Naive B cell (primary cell): ENCODE measurements around the gene KLRC4. TPM values are rescaled to one million over a fixed set of nuclear protein-coding genes. Genes with fewer than 3 reads are reported as not detected.

ENCODE experiments used
- ATAC-seq, 2 donors: fragments of 150-1000 bp; cut with Tn5 transposase; 2 replicates each; pipeline ENCODE4 v1.10.0; 2021; ENCODE audit warnings: low read depth in 2 of 2, mild to moderate bottlenecking in 2 of 2, moderate library complexity in 2 of 2
- DNase-seq: peaks from one replicate; pipeline ENCODE4 v3.0.0; 2022
- H3K27ac Mint-ChIP-seq, 6 donors: one replicate each; pipeline ENCODE4 v1.8.0; 2020 to 2022; ENCODE audit warnings: mild to moderate bottlenecking in 6 of 6, mixed read lengths in 6 of 6, moderate library complexity in 5 of 6, inconsistent platforms in 2 of 6
- H3K27me3 Mint-ChIP-seq, 3 donors: one replicate each; pipeline ENCODE4 v1.8.0; 2021 to 2022; ENCODE audit warnings: mixed read lengths in 3 of 3, mild to moderate bottlenecking in 1 of 3
- H3K36me3 Mint-ChIP-seq, 2 donors: one replicate each; pipeline ENCODE4 v1.8.0; 2020 to 2022; ENCODE audit warnings: mixed read lengths in 2 of 2, inconsistent platforms in 1 of 2, mild to moderate bottlenecking in 1 of 2
- H3K4me1 Mint-ChIP-seq, 3 donors: one replicate each; pipeline ENCODE4 v1.8.0; 2020 to 2022; ENCODE audit warnings: mixed read lengths in 3 of 3, inconsistent platforms in 1 of 3, mild to moderate bottlenecking in 1 of 3, moderate library complexity in 1 of 3
- H3K4me3 Mint-ChIP-seq, 8 donors: one replicate each; pipeline ENCODE4 v1.8.0; 2020 to 2022; ENCODE audit warnings: mild to moderate bottlenecking in 8 of 8, mixed read lengths in 8 of 8, moderate library complexity in 8 of 8, inconsistent platforms in 2 of 8
- H3K9me3 Mint-ChIP-seq, 7 donors: one replicate each; pipeline ENCODE4 v1.8.0; 2020 to 2022; ENCODE audit warnings: mixed read lengths in 7 of 7, mild to moderate bottlenecking in 5 of 7, inconsistent platforms in 2 of 7, moderate library complexity in 1 of 7
- polyA plus RNA-seq, 6 donors: library from polyadenylated mRNA; unstranded; fragments of 300-500 nt; fragmentation: Illumina TruSeq; gene quantifications; one replicate each; pipeline ENCODE4 v1.2.3, GENCODE V29; 2021; ENCODE audit warnings: low read depth in 6 of 6

KLRC4 gene
- polyA plus RNA-seq, 6 donors from 2014 or later, result not detected

- H3K9me3 Mint-ChIP-seq, result peaks cover 0 to 4% (median 0%) of the 10 kb centered on the region in 7 donors
- H3K36me3 Mint-ChIP-seq, result peaks cover 4% of the 10 kb centered on the region in 2 donors
- no peak for ATAC-seq
- peaks cover 4 to 12% (median 11%) of the 10 kb centered on the region in 3 donors for H3K4me1 Mint-ChIP-seq
- no peaks in the 10 kb centered on the region for H3K27me3 Mint-ChIP-seq
- H3K27ac Mint-ChIP-seq, result peak overlapping the region in 3 of 6 donors; percentile 24 to 86 (median 46)
- peak overlapping the region in 3 of 8 donors; percentile 30 to 65 (median 32) for H3K4me3 Mint-ChIP-seq
- DNase-seq, result no peak
These were observed 46.5 kb downstream of the KLRC4 start for GRCh38 chr12:10362828-10363657.

GRCh38 chr12:10362325-10362724, 47.2 kb downstream of the KLRC4 start:
- DNase-seq (no peak), ATAC-seq (no peak)
- peak overlapping the region in 4 of 6 donors; percentile 21 to 86 (median 38) for H3K27ac Mint-ChIP-seq
- H3K27me3 Mint-ChIP-seq, result no peaks in the 10 kb centered on the region
- H3K4me3 Mint-ChIP-seq, result peak overlapping the region in 3 of 8 donors; percentile 30 to 65 (median 32)
- H3K9me3 Mint-ChIP-seq, result peaks cover 0 to 4% (median 0%) of the 10 kb centered on the region in 7 donors
- peaks cover 4 to 11% (median 11%) of the 10 kb centered on the region in 3 donors for H3K4me1 Mint-ChIP-seq
- peaks cover 0 to 4% of the 10 kb centered on the region in 2 donors for H3K36me3 Mint-ChIP-seq

GRCh38 chr12:10361622-10362021, 47.9 kb downstream of the KLRC4 start:
- Mint-ChIP-seq H3K27ac (peak overlapping the region in 1 of 6 donors; percentile 28), H3K4me3 (no peak overlapping the region), H3K4me1 (peaks cover 4 to 11% (median 6%) of the 10 kb centered on the region in 3 donors), H3K9me3 (peaks cover 0 to 4% (median 0%) of the 10 kb centered on the region in 7 donors), H3K36me3 (peaks cover 0 to 4% of the 10 kb centered on the region in 2 donors), H3K27me3 (no peaks in the 10 kb centered on the region)
- no peak for DNase-seq
- ATAC-seq, result no peak

- H3K4me3 Mint-ChIP-seq, result no peak overlapping the region
- peaks cover 4 to 11% (median 6%) of the 10 kb centered on the region in 3 donors for H3K4me1 Mint-ChIP-seq
- peaks cover 0 to 4% (median 0%) of the 10 kb centered on the region in 7 donors for H3K9me3 Mint-ChIP-seq
- no peak for ATAC-seq
- H3K27ac Mint-ChIP-seq, result no peak overlapping the region
- no peak for DNase-seq
- peaks cover 0 to 4% of the 10 kb centered on the region in 2 donors for H3K36me3 Mint-ChIP-seq
- no peaks in the 10 kb centered on the region for H3K27me3 Mint-ChIP-seq
These were observed 48.5 kb downstream of the KLRC4 start for GRCh38 chr12:10361084-10361483.

- H3K27ac Mint-ChIP-seq, result peak overlapping the region in 1 of 6 donors; percentile 22
- DNase-seq (no peak), ATAC-seq (no peak)
- H3K4me3 Mint-ChIP-seq, result no peak overlapping the region
- H3K36me3 Mint-ChIP-seq, result peaks cover 0 to 4% of the 10 kb centered on the region in 2 donors
- peaks cover 0 to 4% (median 0%) of the 10 kb centered on the region in 7 donors for H3K9me3 Mint-ChIP-seq
- H3K27me3 Mint-ChIP-seq, result no peaks in the 10 kb centered on the region
- H3K4me1 Mint-ChIP-seq, result peaks cover 4 to 11% (median 6%) of the 10 kb centered on the region in 3 donors
These were observed 50.6 kb downstream of the KLRC4 start for GRCh38 chr12:10358969-10359368.

- Mint-ChIP-seq H3K27me3 (peaks cover 0 to 3% (median under 1%) of the 10 kb centered on the region in 3 donors), H3K4me1 (peaks cover 4 to 11% (median 6%) of the 10 kb centered on the region in 3 donors), H3K4me3 (no peak overlapping the region), H3K27ac (no peak overlapping the region), H3K36me3 (peaks cover 0 to 4% of the 10 kb centered on the region in 2 donors), H3K9me3 (peaks cover 0 to 4% (median 0%) of the 10 kb centered on the region in 7 donors)
- DNase-seq (no peak), ATAC-seq (no peak)
These were observed 51.4 kb downstream of the KLRC4 start for GRCh38 chr12:10358131-10358530.

Other genes starting within 250 kb of the KLRC4 start
- gene OLR1, start 237.6 kb downstream of the KLRC4 start, polyA plus RNA-seq, result not detected
- not detected for gene TMEM52B, start 230.7 kb downstream of the KLRC4 start, polyA plus RNA-seq
- gene GABARAPL1, start 196.9 kb downstream of the KLRC4 start, polyA plus RNA-seq, result 1 to 10 TPM in 5 of 6 donors, not detected in 1; 1.3 to 2.8 (median 2.1) TPM
- gene KLRD1, start 101.9 kb downstream of the KLRC4 start, polyA plus RNA-seq, result 1 to 10 TPM in 3 of 6 donors, under 1 TPM in 3; 0.60 to 2.4 (median 1.1) TPM
- gene KLRK1, start 19.7 kb downstream of the KLRC4 start, polyA plus RNA-seq, result 10 to 100 TPM in 4 of 6 donors, 1 to 10 TPM in 2; 3.3 to 56.7 (median 35.3) TPM
- not detected for gene KLRC3, start 10.8 kb upstream of the KLRC4 start, polyA plus RNA-seq
- gene KLRC2, start 26.3 kb upstream of the KLRC4 start, polyA plus RNA-seq, result not detected
- under 1 TPM in 3 of 6 donors, not detected in 3; 0.23 to 0.26 (median 0.25) TPM for gene KLRC1, start 43.6 kb upstream of the KLRC4 start, polyA plus RNA-seq
- under 1 TPM; 0.26 to 0.79 (median 0.66) TPM for gene EIF2S3B, start 96.1 kb upstream of the KLRC4 start, polyA plus RNA-seq
- gene MAGOHB, start 203.9 kb upstream of the KLRC4 start, polyA plus RNA-seq, result 10 to 100 TPM; 37.3 to 46.3 (median 41.6) TPM